Keratinocyte (primary cell): Measurements from ENCODE around the gene ANKRD1. TPM values are rescaled to one million over a fixed set of nuclear protein-coding genes. Genes with fewer than 3 reads are reported as not detected.

Source experiments
- DNase-seq: peaks from one replicate; pipeline ENCODE4 v3.0.0-alpha.2; 2011; ENCODE audit warnings: low read depth, missing footprints, low spot score
- FAIRE-seq: peaks from 2 replicates; lab custom pipeline; 2011; peaks lifted over from hg19 to GRCh38; lab: Jason Lieb, UNC
- H2AFZ ChIP-seq: 2 replicates; pipeline ENCODE4 v1.6.0; 2012; ENCODE audit warnings: low read length, control low read depth, inconsistent platforms; ENCODE audit not compliant: control insufficient read depth
- H3K27ac ChIP-seq: 2 replicates; pipeline ENCODE4 v1.5.1; 2011; ENCODE audit warnings: low read length; ENCODE audit not compliant: control insufficient read depth, insufficient read depth
- H3K27me3 ChIP-seq: 3 replicates; pipeline ENCODE4 v1.6.0; 2011; ENCODE audit warnings: low read length; ENCODE audit not compliant: control insufficient read depth, insufficient read depth; ENCODE audit errors: extremely low read depth
- H3K36me3 ChIP-seq, 2 experiments: 2 replicates in 1 of 2; 3 replicates in 1 of 2; pipeline ENCODE4 v1.5.1; 2011; ENCODE audit warnings: low read length in 2 of 2, mild to moderate bottlenecking in 1 of 2; ENCODE audit not compliant: control insufficient read depth in 2 of 2, insufficient read depth in 2 of 2; ENCODE audit errors: extremely low read depth in 1 of 2
- H3K4me1 ChIP-seq: 3 replicates; pipeline ENCODE4 v1.5.1; 2011; ENCODE audit warnings: low read length; ENCODE audit not compliant: control insufficient read depth, insufficient read depth; ENCODE audit errors: extremely low read depth
- H3K4me2 ChIP-seq: 3 replicates; pipeline ENCODE4 v1.6.0; 2011; ENCODE audit warnings: low read depth, low read length; ENCODE audit not compliant: control insufficient read depth, insufficient read depth; ENCODE audit errors: extremely low read depth
- H3K4me3 ChIP-seq, 3 experiments: fragments of 200-600 bp in 1 of 3; sonication (generic) in 1 of 3; 2 replicates in 2 of 3; 3 replicates in 1 of 3; pipeline ENCODE4 v1.5.1; 2011 to 2016; ENCODE audit warnings: low read length in 3 of 3, mild to moderate bottlenecking in 3 of 3, control low read depth in 2 of 3, inconsistent platforms in 1 of 3, low read depth in 1 of 3, mixed read lengths in 1 of 3, mixed run types in 1 of 3, moderate library complexity in 1 of 3; ENCODE audit not compliant: control insufficient read depth in 2 of 3, insufficient read depth in 2 of 3; ENCODE audit errors: extremely low read depth in 1 of 3
- H3K79me2 ChIP-seq: 2 replicates; pipeline ENCODE4 v1.6.0; 2012; ENCODE audit warnings: low read length; ENCODE audit not compliant: control insufficient read depth, insufficient read depth
- H3K9ac ChIP-seq: 3 replicates; pipeline ENCODE4 v1.6.0; 2011; ENCODE audit warnings: low read length; ENCODE audit not compliant: control insufficient read depth, insufficient read depth; ENCODE audit errors: extremely low read depth
- H3K9me1 ChIP-seq: 3 replicates; pipeline ENCODE4 v1.6.0; 2011; ENCODE audit warnings: low read length; ENCODE audit not compliant: control insufficient read depth, insufficient read depth; ENCODE audit errors: extremely low read depth
- H3K9me3 ChIP-seq: 2 replicates; pipeline ENCODE4 v1.5.1; 2012; ENCODE audit warnings: low read depth, low read length; ENCODE audit not compliant: control insufficient read depth
- H4K20me1 ChIP-seq: 3 replicates; pipeline ENCODE4 v1.6.0; 2011; ENCODE audit warnings: low read length; ENCODE audit not compliant: control insufficient read depth, insufficient read depth; ENCODE audit errors: extremely low read depth
- CTCF ChIP-seq, 3 experiments: IDR thresholded peaks in 1 of 3; conservative IDR thresholded peaks in 1 of 3; optimal IDR thresholded peaks in 1 of 3; 2 replicates in 2 of 3; 3 replicates in 1 of 3; pipeline versions ENCODE3 to v1.5.1; 2011; ENCODE audit warnings: low read length in 3 of 3, mild to moderate bottlenecking in 3 of 3, moderate library complexity in 2 of 3, control low read depth in 1 of 3, inconsistent platforms in 1 of 3; ENCODE audit not compliant: insufficient read depth in 2 of 3; ENCODE audit errors: extremely low read depth in 1 of 3
- EZH2 ChIP-seq: IDR thresholded peaks from one replicate; pipeline ENCODE4 v1.6.1; 2012; ENCODE audit warnings: inconsistent platforms, mild to moderate bottlenecking, low read length, moderate library complexity
- dilution Hi-C: fragments of 300-500 bp; cut with MboI; formaldehyde crosslinking; loops from one replicate; pipeline ENCODE4 v1.7.0; 2020; ENCODE audit warnings: low sequenced_read_pairs; ENCODE audit not compliant: extremely low pct_ligation_motif_present
- polyA plus RNA-seq, 5 experiments: library from polyadenylated mRNA; depleted of rRNA in 3 of 5; stranded (reverse) in 3 of 5; stranded (forward) in 1 of 5; unstranded in 1 of 5; fragments of >200 nt; gene quantifications; 1 replicate in 1 of 5; 2 replicates in 3 of 5; 3 replicates in 1 of 5; pipeline versions ENCODE4 v1.2.1 to v1.2.3, GENCODE V29; 2011 to 2012; ENCODE audit warnings: missing spikeins in 2 of 5, low read depth in 1 of 5, low replicate concordance in 1 of 5

Gene ANKRD1
- polyA plus RNA-seq, 1 donor (not counting 4 experiments of a cell fraction or from before 2014, with no cell fraction given): 0.07 TPM

- no peaks in the 10 kb centered on the region for H3K36me3 ChIP-seq
- FAIRE-seq: no peak
- H3K4me3 ChIP-seq: no peak overlapping the region
- H3K9ac ChIP-seq: no peak overlapping the region
- TF ChIP-seq CTCF (optimal IDR thresholded peaks at IDR 0.05 in 1 of 3, IDR thresholded peaks at IDR 0.05 in 1 of 3, conservative IDR thresholded peaks at IDR 0.05 in 1 of 3; ENCODE audit: extremely low read depth in 1 of 3, insufficient read depth in 2 of 3, low read length in 3 of 3): no peak
- TF ChIP-seq EZH2: no peak
- H3K4me2 ChIP-seq: no peak overlapping the region
- H3K9me3 ChIP-seq: no peaks in the 10 kb centered on the region
- no peak overlapping the region for H3K27ac ChIP-seq
- peaks cover 3% of the 10 kb centered on the region for H3K27me3 ChIP-seq
- DNase-seq: no peak
- H4K20me1 ChIP-seq: no peaks in the 10 kb centered on the region
- H3K4me1 ChIP-seq: no peaks in the 10 kb centered on the region
- H3K79me2 ChIP-seq: no peaks in the 10 kb centered on the region
- H2AFZ ChIP-seq: no peak overlapping the region
- H3K9me1 ChIP-seq: no peaks in the 10 kb centered on the region
- dilution Hi-C loops: no loop called here
Observed at GRCh38 chr10:90947030-90947960, 26.4 kb upstream of the ANKRD1 start.

GRCh38 chr10:90945491-90946070, 24.7 kb upstream of the ANKRD1 start:
- H3K4me2 ChIP-seq: no peak overlapping the region
- H3K27me3 ChIP-seq: peaks cover 3% of the 10 kb centered on the region
- no peaks in the 10 kb centered on the region for H4K20me1 ChIP-seq
- no peaks in the 10 kb centered on the region for H3K79me2 ChIP-seq
- H3K9me1 ChIP-seq: no peaks in the 10 kb centered on the region
- FAIRE-seq: no peak
- no peak for DNase-seq
- H3K4me1 ChIP-seq: no peaks in the 10 kb centered on the region
- no peak overlapping the region for H2AFZ ChIP-seq
- TF ChIP-seq EZH2 (no peak), CTCF (optimal IDR thresholded peaks at IDR 0.05 in 1 of 3, IDR thresholded peaks at IDR 0.05 in 1 of 3, conservative IDR thresholded peaks at IDR 0.05 in 1 of 3; ENCODE audit: extremely low read depth in 1 of 3, insufficient read depth in 2 of 3, low read length in 3 of 3) (no peak)
- H3K9ac ChIP-seq: no peak overlapping the region
- H3K9me3 ChIP-seq: no peaks in the 10 kb centered on the region
- dilution Hi-C loops: no loop called here
- no peak overlapping the region for H3K4me3 ChIP-seq
- H3K36me3 ChIP-seq: no peaks in the 10 kb centered on the region
- H3K27ac ChIP-seq: no peak overlapping the region
